Common myeloid progenitor, CD34-positive (primary cell): Measurements from ENCODE around the gene TFDP1.

Experiments
- CTCF ChIA-PET: fragments of 350-600 bp; sonication (Branson Sonifier 250); formaldehyde crosslinking; loops from one replicate; lab custom pipeline; 2021; ENCODE audit warnings: antibody characterized with exemption; lab: Charles Lee
- POLR2A ChIA-PET: fragments of 350-600 bp; sonication (Branson Sonifier 250); formaldehyde crosslinking; loops from one replicate; lab custom pipeline; 2021; ENCODE audit warnings: antibody characterized with exemption; lab: Charles Lee
- DNase-seq, 3 donors: peaks; one replicate each; pipeline versions ENCODE4 v3.0.0 to v3.0.0-alpha.2; 2013
- H3K27ac ChIP-seq, 2 experiments: 1 replicate in 1 of 2; 2 replicates in 1 of 2; pipeline ENCODE4 v1.7.0; 2013; ENCODE audit warnings: inconsistent platforms in 2 of 2, low read length in 2 of 2, mild to moderate bottlenecking in 2 of 2, low read depth in 1 of 2, moderate library complexity in 1 of 2; ENCODE audit not compliant: severe bottlenecking in 2 of 2, insufficient read depth in 1 of 2, poor library complexity in 1 of 2
- H3K27me3 ChIP-seq, 5 experiments: replicated peaks in 2 of 5; 1 replicate in 3 of 5; 2 replicates in 2 of 5; pipeline versions ENCODE4 v1.6.1 to v1.7.0; 2013; ENCODE audit warnings: low read length in 4 of 5, mild to moderate bottlenecking in 2 of 5, moderate library complexity in 2 of 5, inconsistent platforms in 1 of 5; ENCODE audit not compliant: insufficient read depth in 5 of 5, control insufficient read depth in 4 of 5
- H3K36me3 ChIP-seq, 4 experiments: 1 replicate in 2 of 4; 2 replicates in 2 of 4; pipeline versions ENCODE4 v1.6.1 to v1.7.0; 2013; ENCODE audit warnings: low read length in 3 of 4, control low read depth in 1 of 4, mild to moderate bottlenecking in 1 of 4; ENCODE audit not compliant: control insufficient read depth in 4 of 4, insufficient read depth in 4 of 4
- H3K4me1 ChIP-seq, 4 experiments: 1 replicate in 3 of 4; 2 replicates in 1 of 4; pipeline versions ENCODE4 v1.6.1 to v1.7.1; 2013; ENCODE audit warnings: low read length in 3 of 4, mild to moderate bottlenecking in 3 of 4, control low read depth in 1 of 4, inconsistent platforms in 1 of 4, moderate library complexity in 1 of 4; ENCODE audit not compliant: control insufficient read depth in 4 of 4, insufficient read depth in 4 of 4; ENCODE audit errors: control extremely low read depth in 1 of 4
- H3K4me3 ChIP-seq, 7 experiments: 1 replicate in 4 of 7; 2 replicates in 3 of 7; pipeline versions ENCODE4 v1.5.1 to v1.7.0; 2013; ENCODE audit warnings: mild to moderate bottlenecking in 7 of 7, low read length in 6 of 7, moderate library complexity in 6 of 7, inconsistent platforms in 2 of 7, low read depth in 2 of 7, control low read depth in 1 of 7; ENCODE audit not compliant: insufficient read depth in 4 of 7, control insufficient read depth in 1 of 7; ENCODE audit errors: extremely low read depth in 1 of 7
- H3K9me3 ChIP-seq, 5 experiments: 1 replicate in 4 of 5; 2 replicates in 1 of 5; pipeline versions ENCODE4 v1.6.1 to v1.7.1; 2013; ENCODE audit warnings: low read length in 4 of 5, mild to moderate bottlenecking in 2 of 5, inconsistent platforms in 1 of 5, low read depth in 1 of 5, moderate library complexity in 1 of 5; ENCODE audit not compliant: control insufficient read depth in 4 of 5, insufficient read depth in 2 of 5; ENCODE audit errors: control extremely low read depth in 1 of 5
- WGBS: methylation state at CpG from one replicate; pipeline ENCODE4 v1.1.5; 2013; ENCODE audit not compliant: insufficient coverage; 5-methylcytosine and 5-hydroxymethylcytosine counted together

The TFDP1 gene

DNA sequence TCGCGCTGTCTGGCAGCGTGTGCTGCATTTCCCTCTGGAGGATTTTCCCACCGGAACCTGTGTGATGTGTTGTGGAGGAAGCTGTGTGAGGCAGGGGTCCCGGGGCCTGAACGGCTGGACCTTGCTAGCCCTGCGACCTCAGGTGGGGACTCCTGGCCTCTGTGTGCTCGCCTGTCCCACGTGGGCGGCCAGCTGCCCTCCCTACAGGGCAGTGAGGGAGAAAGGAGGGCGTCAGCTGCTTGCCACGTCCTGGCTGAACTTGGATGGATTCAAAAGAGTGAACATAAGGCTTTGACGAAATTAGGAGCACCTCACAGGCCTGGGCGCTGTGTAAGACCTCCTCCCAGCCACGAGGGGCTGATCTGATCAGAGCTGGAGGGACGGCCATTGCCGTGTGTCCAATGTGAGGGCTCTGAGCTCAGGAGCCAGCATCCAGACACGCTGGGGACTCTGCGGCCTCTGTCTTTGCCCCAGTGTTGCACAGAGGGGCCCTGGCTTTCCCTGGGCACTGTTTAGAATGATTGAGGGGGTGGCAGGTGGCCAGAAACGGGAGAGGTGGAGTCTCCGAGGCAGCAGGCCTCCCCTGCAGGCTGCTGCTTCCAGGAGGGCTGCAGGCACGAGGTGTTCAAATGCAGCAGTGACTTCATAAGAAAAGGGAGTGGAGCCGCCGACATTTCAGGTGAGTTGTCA lies 13.0 kb downstream of the TFDP1 start:
- H3K4me3 ChIP-seq = no peak overlapping the region

DNA sequence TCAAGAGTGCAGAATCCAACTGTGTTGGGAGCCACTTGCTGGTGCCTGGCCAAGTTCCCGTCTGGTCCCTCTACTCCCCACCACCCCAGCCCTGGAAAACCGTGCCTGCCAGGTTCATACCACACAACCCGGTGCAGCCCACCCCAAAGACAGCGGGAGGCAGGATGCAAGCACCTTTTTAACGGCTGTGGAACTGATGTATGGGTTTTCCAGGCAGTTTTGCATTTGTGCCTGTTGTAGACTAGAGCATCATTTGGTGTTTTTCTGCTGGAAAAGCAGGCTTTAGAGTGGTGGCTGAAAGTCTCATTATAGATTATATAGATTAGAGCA lies 13.5 kb downstream of the TFDP1 start:
- CTCF ChIA-PET = no interaction called here
- peaks cover 4 to 76% (median 55%) of the 10 kb centered on the region in 4 experiments for H3K36me3 ChIP-seq
- no peak overlapping the region for H3K4me3 ChIP-seq
- no peak overlapping the region for H3K27ac ChIP-seq
- POLR2A ChIA-PET = interaction anchor here (0.6 kb wide), 1 partner anchor 1187 kb away, joined by 3 read pairs; no protein-coding TSS in a partner anchor
- H3K9me3 ChIP-seq = peaks cover 0 to 15% (median 13%) of the 10 kb centered on the region in 5 experiments
- no peaks in the 10 kb centered on the region for H3K27me3 ChIP-seq
- H3K4me1 ChIP-seq = no peaks in the 10 kb centered on the region
- no peak for DNase-seq
- 100% methylated on average over 1 of the region's 5 CpGs for WGBS

More for the DNA sequence above, 13.0 kb downstream of the TFDP1 start:
- 95% methylated on average over 20 of the region's 24 CpGs for WGBS
- peaks cover 4 to 79% (median 57%) of the 10 kb centered on the region in 4 experiments for H3K36me3 ChIP-seq
- no peaks in the 10 kb centered on the region for H3K4me1 ChIP-seq
- no peaks in the 10 kb centered on the region for H3K27me3 ChIP-seq
- H3K9me3 ChIP-seq = peaks cover 0 to 15% (median 13%) of the 10 kb centered on the region in 5 experiments
- no peak for DNase-seq
- POLR2A ChIA-PET = no interaction called here
- CTCF ChIA-PET = no interaction called here
- no peak overlapping the region for H3K27ac ChIP-seq

DNA sequence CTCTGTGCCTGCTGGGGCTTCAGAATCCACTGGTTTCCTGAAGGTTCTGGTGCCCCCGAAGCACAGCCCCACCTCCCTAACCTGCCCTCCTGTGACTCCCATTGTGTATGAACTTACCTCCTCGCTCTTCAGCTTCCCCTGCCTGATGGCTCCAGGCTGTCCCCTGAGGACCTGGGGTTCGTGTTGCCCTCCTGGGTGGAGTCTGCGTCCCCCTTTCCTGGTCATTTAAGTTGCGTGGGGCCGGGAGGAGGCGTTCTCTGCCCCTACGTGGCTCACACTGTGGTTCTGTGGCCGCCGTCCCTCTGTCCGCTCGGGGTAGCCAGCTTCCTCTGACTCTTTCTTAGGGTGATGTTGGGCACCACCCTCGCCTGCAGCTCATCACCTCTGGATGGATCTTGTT lies 13.9 kb downstream of the TFDP1 start:
- Histone ChIP-seq H3K27ac (no peak overlapping the region), H3K4me3 (no peak overlapping the region), H3K36me3 (peaks cover 4 to 76% (median 55%) of the 10 kb centered on the region in 4 experiments), H3K4me1 (no peaks in the 10 kb centered on the region), H3K27me3 (no peaks in the 10 kb centered on the region), H3K9me3 (peaks cover 0 to 15% (median 13%) of the 10 kb centered on the region in 5 experiments)
- POLR2A ChIA-PET = interaction anchor here (0.6 kb wide), 1 partner anchor 1187 kb away, joined by 3 read pairs; no protein-coding TSS in a partner anchor
- WGBS = 99% methylated on average over 7 of the region's 13 CpGs
- CTCF ChIA-PET = no interaction called here
- no peak for DNase-seq

DNA sequence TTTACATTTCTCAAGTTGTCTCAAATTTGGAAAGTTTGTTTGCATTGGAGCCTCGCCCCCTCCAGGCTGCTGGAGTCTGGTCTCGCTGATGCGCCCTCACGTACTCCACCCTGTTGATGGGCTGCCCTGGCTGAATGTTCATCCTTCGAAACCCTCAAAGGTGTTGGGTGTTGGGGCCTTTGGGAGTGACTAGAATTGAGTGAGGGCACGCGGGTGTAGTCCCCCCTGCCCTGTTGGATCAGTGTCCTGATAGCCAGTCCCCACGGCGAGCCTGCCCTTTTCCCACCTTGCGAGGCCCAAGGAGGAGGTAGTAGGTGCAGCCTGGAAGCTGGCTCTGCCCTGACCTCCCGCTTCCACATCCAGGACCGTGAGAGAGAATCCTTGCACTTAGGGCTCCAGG lies 14.8 kb downstream of the TFDP1 start:
- WGBS = 100% methylated on average over 9 of the region's 12 CpGs

DNA sequence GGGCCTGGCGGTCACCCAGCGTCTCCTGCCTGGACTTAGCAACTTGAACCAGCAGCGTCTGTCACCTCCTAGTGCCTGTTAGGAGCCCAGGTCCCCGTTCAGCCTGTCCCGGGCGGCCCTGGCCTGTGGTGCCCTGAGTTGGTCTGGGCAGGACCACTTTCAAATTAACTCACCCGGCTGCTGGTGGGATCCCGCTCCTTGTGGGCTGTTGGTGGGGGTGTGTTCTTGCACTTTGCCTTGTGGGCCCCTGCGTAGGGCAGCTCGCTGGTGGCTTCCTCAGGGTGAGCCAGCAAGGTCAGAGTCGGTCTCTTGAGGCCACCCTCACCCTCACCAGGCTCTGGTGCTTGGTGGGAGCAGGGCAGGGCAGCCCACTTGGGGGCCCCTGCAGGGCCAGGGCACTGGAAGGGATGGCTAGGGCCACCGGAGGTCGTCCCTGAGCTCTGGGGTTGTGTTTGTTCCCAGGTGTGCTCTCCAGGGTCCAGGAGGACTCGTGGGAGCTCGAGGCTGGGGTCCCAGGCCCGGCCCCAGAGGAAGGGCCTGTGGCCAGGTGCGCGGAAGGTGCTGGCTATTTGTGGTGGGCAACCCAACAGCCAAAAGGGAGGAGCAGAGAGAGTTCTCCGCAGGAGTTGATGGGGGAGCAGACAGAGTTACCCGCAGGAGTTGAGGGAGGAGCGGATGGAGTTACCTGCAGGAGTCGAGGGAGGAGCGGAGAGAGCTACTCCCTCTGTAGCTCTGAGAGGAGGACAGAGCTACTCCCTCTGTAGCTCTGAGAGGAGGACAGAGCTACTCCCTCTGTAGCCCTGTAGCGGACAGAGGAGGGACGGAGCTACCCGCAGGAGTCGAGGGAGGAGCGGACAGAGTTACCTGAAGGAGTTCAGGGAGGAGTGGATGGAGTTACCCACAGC lies 16.9 kb downstream of the TFDP1 start:
- Histone ChIP-seq H3K4me3 (no peak overlapping the region), H3K9me3 (peaks cover 0 to 15% (median 13%) of the 10 kb centered on the region in 5 experiments), H3K27me3 (no peaks in the 10 kb centered on the region), H3K27ac (no peak overlapping the region), H3K4me1 (peaks cover 0 to 4% (median 2%) of the 10 kb centered on the region in 4 experiments), H3K36me3 (peaks cover 6 to 76% (median 45%) of the 10 kb centered on the region in 4 experiments)
- POLR2A ChIA-PET = no interaction called here
- CTCF ChIA-PET = no interaction called here
- no peak for DNase-seq
- WGBS = 98% methylated on average over 20 of the region's 28 CpGs

More for the DNA sequence above, 14.8 kb downstream of the TFDP1 start:
- Histone ChIP-seq H3K4me1 (no peaks in the 10 kb centered on the region), H3K9me3 (peaks cover 0 to 15% (median 13%) of the 10 kb centered on the region in 5 experiments), H3K4me3 (no peak overlapping the region), H3K27me3 (no peaks in the 10 kb centered on the region), H3K27ac (no peak overlapping the region), H3K36me3 (peaks cover 4 to 79% (median 55%) of the 10 kb centered on the region in 4 experiments)
- POLR2A ChIA-PET = no interaction called here
- CTCF ChIA-PET = no interaction called here
- DNase-seq = no peak

DNA sequence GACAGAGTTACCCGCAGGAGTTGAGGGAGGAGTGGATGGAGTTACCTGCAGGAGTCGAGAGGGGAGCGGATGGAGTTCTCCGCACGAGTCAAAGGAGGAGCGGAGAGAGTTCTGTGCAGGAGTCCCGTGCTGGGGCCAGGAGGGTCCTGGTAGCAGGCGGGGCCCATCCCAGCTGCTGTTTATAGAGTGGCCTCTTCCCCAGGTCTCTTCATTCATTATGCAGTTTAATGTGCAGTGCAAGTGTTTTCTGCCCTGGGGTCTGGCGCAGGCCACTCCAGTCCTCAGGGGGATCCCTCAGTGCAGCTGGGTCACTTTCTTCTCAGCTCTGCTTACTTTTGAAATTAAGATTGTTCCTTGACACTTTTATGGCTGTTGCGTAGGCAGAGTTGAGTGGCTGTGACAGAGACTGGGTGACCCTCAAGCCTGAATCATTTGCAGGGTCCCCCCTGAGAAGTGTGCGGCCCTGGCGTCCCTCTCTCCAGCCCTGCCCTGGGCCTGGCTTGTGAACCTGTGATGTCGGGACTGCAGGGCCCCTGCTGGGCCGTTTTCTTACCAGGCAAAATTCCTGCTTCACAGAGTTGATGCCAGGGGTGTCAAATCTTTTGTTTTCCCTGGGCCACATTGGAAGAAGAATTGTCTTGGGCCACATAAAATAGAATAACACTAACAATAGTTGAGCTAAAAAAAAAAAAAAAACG lies 17.9 kb downstream of the TFDP1 start:
- CTCF ChIA-PET = interaction anchor here (0.7 to 1.0 kb wide), 2 partner anchors 14 to 40 kb away, joined by 3 read pairs; no protein-coding TSS in a partner anchor
- no peaks in the 10 kb centered on the region for H3K27me3 ChIP-seq
- POLR2A ChIA-PET = no interaction called here

More for the DNA sequence above, 17.9 kb downstream of the TFDP1 start:
- 97% methylated on average over 12 of the region's 15 CpGs for WGBS
- no peak for DNase-seq
- Histone ChIP-seq H3K27ac (no peak overlapping the region), H3K4me3 (no peak overlapping the region), H3K36me3 (peaks cover 5 to 76% (median 38%) of the 10 kb centered on the region in 4 experiments), H3K9me3 (peaks cover 0 to 15% (median 13%) of the 10 kb centered on the region in 5 experiments), H3K4me1 (peaks cover 0 to 14% (median 7%) of the 10 kb centered on the region in 4 experiments)
